ENCODE results near the gene MID1. TPM values are rescaled to one million over a fixed set of nuclear protein-coding genes. Genes with fewer than 3 reads are reported as not detected.
A peak's percentile ranks its signal among the peaks of the same experiment; 100 is the strongest.

Gene MID1
- total RNA-seq, 1 donor from 2014 or later, result 3.4 TPM

GRCh38 chrX:10484683-10485247 lies 135.6 kb downstream of the MID1 start:
- peak; percentile 88 for DNase-seq (ENCODE audit: low read depth)
- Histone ChIP-seq H3K4me3 (ENCODE audit: low read depth, low read length) (no peak overlapping the region), H3K36me3 (ENCODE audit: control insufficient read depth, insufficient read depth, low read length) (no peaks in the 10 kb centered on the region), H3K27me3 (ENCODE audit: control insufficient read depth, insufficient read depth, low read length) (no peaks in the 10 kb centered on the region)
- FAIRE-seq, result no peak
- no peak for TF ChIP-seq CTCF (IDR thresholded peaks at IDR 0.05; ENCODE audit: insufficient read depth, low read length, severe bottlenecking)

- no peak overlapping the region for H3K4me3 ChIP-seq (ENCODE audit: low read depth, low read length)
- H3K36me3 ChIP-seq (ENCODE audit: control insufficient read depth, insufficient read depth, low read length), result no peaks in the 10 kb centered on the region
- no peak for FAIRE-seq
- H3K27me3 ChIP-seq (ENCODE audit: control insufficient read depth, insufficient read depth, low read length), result no peaks in the 10 kb centered on the region
- peak; percentile 31 for DNase-seq (ENCODE audit: low read depth)
- no peak for TF ChIP-seq CTCF (IDR thresholded peaks at IDR 0.05; ENCODE audit: insufficient read depth, low read length, severe bottlenecking)
Observed at GRCh38 chrX:10483191-10483831, 137.1 kb downstream of the MID1 start.

GRCh38 chrX:10482708-10483107 lies 137.7 kb downstream of the MID1 start:
- DNase-seq (ENCODE audit: low read depth) (no peak), FAIRE-seq (no peak)
- no peak for TF ChIP-seq CTCF (IDR thresholded peaks at IDR 0.05; ENCODE audit: insufficient read depth, low read length, severe bottlenecking)
- no peaks in the 10 kb centered on the region for H3K27me3 ChIP-seq (ENCODE audit: control insufficient read depth, insufficient read depth, low read length)
- no peak overlapping the region for H3K4me3 ChIP-seq (ENCODE audit: low read depth, low read length)
- no peaks in the 10 kb centered on the region for H3K36me3 ChIP-seq (ENCODE audit: control insufficient read depth, insufficient read depth, low read length)

- FAIRE-seq, result no peak
Observed at GRCh38 chrX:10482261-10482660, 138.1 kb downstream of the MID1 start.

GRCh38 chrX:10480861-10481260 lies 139.5 kb downstream of the MID1 start:
- no peaks in the 10 kb centered on the region for H3K36me3 ChIP-seq (ENCODE audit: control insufficient read depth, insufficient read depth, low read length)
- H3K4me3 ChIP-seq (ENCODE audit: low read depth, low read length), result no peak overlapping the region
- DNase-seq (ENCODE audit: low read depth), result no peak
- TF ChIP-seq CTCF (IDR thresholded peaks at IDR 0.05; ENCODE audit: insufficient read depth, low read length, severe bottlenecking), result no peak
- no peak for FAIRE-seq
- no peaks in the 10 kb centered on the region for H3K27me3 ChIP-seq (ENCODE audit: control insufficient read depth, insufficient read depth, low read length)

More at GRCh38 chrX:10482261-10482660, 138.1 kb downstream of the MID1 start:
- TF ChIP-seq CTCF (IDR thresholded peaks at IDR 0.05; ENCODE audit: insufficient read depth, low read length, severe bottlenecking), result no peak
- H3K27me3 ChIP-seq (ENCODE audit: control insufficient read depth, insufficient read depth, low read length), result no peaks in the 10 kb centered on the region
- no peak for DNase-seq (ENCODE audit: low read depth)
- H3K4me3 ChIP-seq (ENCODE audit: low read depth, low read length), result no peak overlapping the region
- H3K36me3 ChIP-seq (ENCODE audit: control insufficient read depth, insufficient read depth, low read length), result no peaks in the 10 kb centered on the region

- DNase-seq (ENCODE audit: low read depth) (no peak), FAIRE-seq (no peak)
- Histone ChIP-seq H3K27me3 (ENCODE audit: control insufficient read depth, insufficient read depth, low read length) (no peaks in the 10 kb centered on the region), H3K4me3 (ENCODE audit: low read depth, low read length) (no peak overlapping the region), H3K36me3 (ENCODE audit: control insufficient read depth, insufficient read depth, low read length) (no peaks in the 10 kb centered on the region)
- TF ChIP-seq CTCF (IDR thresholded peaks at IDR 0.05; ENCODE audit: insufficient read depth, low read length, severe bottlenecking), result no peak
Observed at GRCh38 chrX:10479508-10479907, 140.9 kb downstream of the MID1 start.
